Ovary (tissue), 3 donors: ENCODE data around the gene CYFIP1.

Experiments used
- EP300 ChIP-seq: sonication (generic); formaldehyde crosslinking; IDR thresholded peaks from one replicate; pipeline ENCODE4 v1.6.1; 2017; ENCODE audit warnings: antibody characterized with exemption
- POLR2A ChIP-seq: fragments of 450-650 bp; IDR thresholded peaks from one replicate; pipeline ENCODE4 v1.6.1; 2017; ENCODE audit warnings: antibody characterized with exemption, mild to moderate bottlenecking, moderate library complexity
- TF ChIP-seq, protein P1 (sequence below), 3 donors: fragments of 450-650 bp in 2 of 3; fragments of 200-600 bp in 1 of 3; IDR thresholded peaks; one replicate each; pipeline versions ENCODE4 v1.5.1 to v1.8.0; 2016 to 2022; ENCODE audit warnings: antibody characterized with exemption in 3 of 3, mild to moderate bottlenecking in 1 of 3
- donor health status: DM: no; HTN: no; CAD: no.

DNA sequence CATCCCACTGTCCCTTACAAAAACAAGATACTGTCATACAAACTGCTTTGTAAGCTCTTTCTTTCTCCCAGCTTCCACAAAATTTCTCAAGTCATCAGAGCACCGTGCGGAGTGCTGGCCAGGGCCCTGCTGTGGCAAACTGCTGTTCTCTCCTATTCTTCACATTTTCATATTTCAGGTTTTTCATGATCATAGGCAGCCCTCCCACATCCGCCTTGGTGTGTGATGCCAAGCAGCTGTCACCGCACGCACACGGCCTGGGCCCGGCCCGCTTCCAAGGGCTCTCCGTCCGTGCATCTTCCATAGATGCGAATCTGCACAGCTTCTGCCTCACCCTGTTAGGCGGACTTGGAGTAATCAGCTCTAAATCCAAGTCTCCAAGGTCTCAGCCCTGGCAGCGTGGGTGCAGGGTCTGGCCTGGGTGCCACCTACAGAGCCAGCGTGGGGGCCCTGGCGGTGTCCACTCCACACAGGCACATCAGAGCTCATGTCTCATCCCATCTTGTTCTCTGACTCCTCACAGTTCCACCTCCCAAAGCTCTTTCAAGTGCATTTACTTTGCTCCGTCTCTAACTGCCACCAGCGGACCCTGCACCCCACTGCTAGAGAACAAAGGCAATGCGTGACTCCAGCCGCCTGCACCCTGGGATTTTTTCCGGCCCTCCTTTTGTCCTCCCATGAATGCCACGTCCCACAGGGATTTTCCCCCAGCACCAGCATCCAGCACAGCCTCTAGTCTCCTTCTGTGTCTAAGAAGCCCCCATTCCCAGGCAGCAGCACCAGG is 27.2 kb downstream of the CYFIP1 start:
- TF ChIP-seq, protein P1, sequence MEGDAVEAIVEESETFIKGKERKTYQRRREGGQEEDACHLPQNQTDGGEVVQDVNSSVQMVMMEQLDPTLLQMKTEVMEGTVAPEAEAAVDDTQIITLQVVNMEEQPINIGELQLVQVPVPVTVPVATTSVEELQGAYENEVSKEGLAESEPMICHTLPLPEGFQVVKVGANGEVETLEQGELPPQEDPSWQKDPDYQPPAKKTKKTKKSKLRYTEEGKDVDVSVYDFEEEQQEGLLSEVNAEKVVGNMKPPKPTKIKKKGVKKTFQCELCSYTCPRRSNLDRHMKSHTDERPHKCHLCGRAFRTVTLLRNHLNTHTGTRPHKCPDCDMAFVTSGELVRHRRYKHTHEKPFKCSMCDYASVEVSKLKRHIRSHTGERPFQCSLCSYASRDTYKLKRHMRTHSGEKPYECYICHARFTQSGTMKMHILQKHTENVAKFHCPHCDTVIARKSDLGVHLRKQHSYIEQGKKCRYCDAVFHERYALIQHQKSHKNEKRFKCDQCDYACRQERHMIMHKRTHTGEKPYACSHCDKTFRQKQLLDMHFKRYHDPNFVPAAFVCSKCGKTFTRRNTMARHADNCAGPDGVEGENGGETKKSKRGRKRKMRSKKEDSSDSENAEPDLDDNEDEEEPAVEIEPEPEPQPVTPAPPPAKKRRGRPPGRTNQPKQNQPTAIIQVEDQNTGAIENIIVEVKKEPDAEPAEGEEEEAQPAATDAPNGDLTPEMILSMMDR (IDR thresholded peaks at IDR 0.05): no peak
- no peak for TF ChIP-seq EP300
- no peak for TF ChIP-seq POLR2A
